ENCODE data around the gene ANXA6. TPM values are rescaled to one million over a fixed set of nuclear protein-coding genes. Genes with fewer than 3 reads are reported as not detected.
A peak's percentile ranks its signal among the peaks of the same experiment; 100 is the strongest.

The ANXA6 gene
- polyA plus RNA-seq, 3 donors = 60.6 to 124 (median 93.5) TPM

GRCh38 chr5:151081431-151082281 is 75.9 kb downstream of the ANXA6 start:
- 0% methylated on average over 4 of the region's 15 CpGs for WGBS (ENCODE audit: insufficient coverage)
- peaks cover 56% of the 10 kb centered on the region for H3K79me2 ChIP-seq (ENCODE audit: insufficient read depth, low read length)
- Mint-ChIP-seq H3K36me3 (peaks cover 27 to 29% of the 10 kb centered on the region in 2 donors), H3K9me3 (no peaks in the 10 kb centered on the region), H3K27me3 (ENCODE audit: low read depth in 3 of 3) (peaks cover 0 to 1% (median 0%) of the 10 kb centered on the region in 3 donors), H3K4me3 (peak overlapping the region; percentile 81 to 90), H3K27ac (peak overlapping the region; percentile 94 to 98 (median 97)), H3K4me1 (peaks cover 81% of the 10 kb centered on the region)
- peaks cover 36% of the 10 kb centered on the region for H4K20me1 ChIP-seq (ENCODE audit: insufficient read depth, low read length)
- H3K27me3 ChIP-seq (ENCODE audit: control insufficient read depth in 2 of 2, insufficient read depth in 2 of 2, low read length in 2 of 2) = no peaks in the 10 kb centered on the region
- H3K27ac ChIP-seq (ENCODE audit: low read depth in 1 of 2, low read length in 2 of 2) = peak overlapping the region; percentile 95 to 100
- peak overlapping the region; percentile 99 for H3K9ac ChIP-seq (ENCODE audit: insufficient read depth, low read length, poor library complexity, severe bottlenecking)
- peaks cover 73 to 84% of the 10 kb centered on the region in 2 donors for H3K4me1 ChIP-seq (ENCODE audit: control insufficient read depth in 1 of 2, insufficient read depth in 2 of 2, low read length in 2 of 2)
- peak overlapping the region; percentile 44 for H2AFZ ChIP-seq (ENCODE audit: insufficient read depth, low read depth, low read length, poor library complexity, severe bottlenecking)
- no peaks in the 10 kb centered on the region for H3K9me3 ChIP-seq (replicated peaks in 1 of 2; ENCODE audit: control insufficient read depth in 1 of 2, insufficient read depth in 1 of 2, low read length in 2 of 2)
- intact Hi-C loops (cut with micrococcal nuclease) = loop anchor here in 1 of 2 donors (2.0 kb wide), 2 partner anchors 13 to 23 kb away; no protein-coding TSS in a partner anchor
- H3K36me3 ChIP-seq (replicated peaks in 1 of 2; ENCODE audit: control insufficient read depth in 1 of 2, insufficient read depth in 2 of 2, low read length in 2 of 2) = peaks cover 8 to 21% of the 10 kb centered on the region in 2 donors
- H3K4me3 ChIP-seq (replicated peaks in 1 of 3; ENCODE audit: low read depth in 2 of 3, low read length in 3 of 3) = peak overlapping the region; percentile 71 to 91 (median 85)
- peak; percentile 71 to 92 (median 86) for DNase-seq
- no peak for TF ChIP-seq CTCF (IDR thresholded peaks at IDR 0.05)
- peak overlapping the region; percentile 79 for H3K4me2 ChIP-seq (replicated peaks; ENCODE audit: extremely low read depth, low read length, poor library complexity, severe bottlenecking)

GRCh38 chr5:151080613-151081430 is 76.8 kb downstream of the ANXA6 start, which contains the start of gene TNIP1:
Gene TNIP1, minus strand, starts transcription at chr5:151081034. Its CDS starts 15,939 bp downstream, at chr5:151065095.
- Histone ChIP-seq H3K27me3 (ENCODE audit: control insufficient read depth in 2 of 2, insufficient read depth in 2 of 2, low read length in 2 of 2) (no peaks in the 10 kb centered on the region), H3K9me3 (replicated peaks in 1 of 2; ENCODE audit: control insufficient read depth in 1 of 2, insufficient read depth in 1 of 2, low read length in 2 of 2) (no peaks in the 10 kb centered on the region), H3K79me2 (ENCODE audit: insufficient read depth, low read length) (peaks cover 65% of the 10 kb centered on the region), H3K4me1 (ENCODE audit: control insufficient read depth in 1 of 2, insufficient read depth in 2 of 2, low read length in 2 of 2) (peaks cover 65 to 84% of the 10 kb centered on the region in 2 donors), H3K36me3 (replicated peaks in 1 of 2; ENCODE audit: control insufficient read depth in 1 of 2, insufficient read depth in 2 of 2, low read length in 2 of 2) (peaks cover 14 to 29% of the 10 kb centered on the region in 2 donors), H3K27ac (ENCODE audit: low read depth in 1 of 2, low read length in 2 of 2) (peak within 1 kb of the TSS; percentile 95 to 100), H2AFZ (ENCODE audit: insufficient read depth, low read depth, low read length, poor library complexity, severe bottlenecking) (peak within 1 kb of the TSS; percentile 44), H3K4me2 (replicated peaks; ENCODE audit: extremely low read depth, low read length, poor library complexity, severe bottlenecking) (peak within 1 kb of the TSS; percentile 79), H3K9ac (ENCODE audit: insufficient read depth, low read length, poor library complexity, severe bottlenecking) (peak within 1 kb of the TSS; percentile 99), H4K20me1 (ENCODE audit: insufficient read depth, low read length) (peaks cover 45% of the 10 kb centered on the region), H3K4me3 (replicated peaks in 1 of 3; ENCODE audit: low read depth in 2 of 3, low read length in 3 of 3) (peak within 1 kb of the TSS; percentile 71 to 91 (median 85))
- peak; percentile 88 to 94 (median 89) for DNase-seq
- intact Hi-C loops (cut with micrococcal nuclease) = loop anchor here in 1 of 2 donors (2.0 kb wide), 2 partner anchors 14 to 22 kb away; no protein-coding TSS in a partner anchor
- Mint-ChIP-seq H3K9me3 (no peaks in the 10 kb centered on the region), H3K27me3 (ENCODE audit: low read depth in 3 of 3) (no peaks in the 10 kb centered on the region), H3K4me1 (peaks cover 81% of the 10 kb centered on the region), H3K4me3 (peak within 1 kb of the TSS; percentile 81 to 93), H3K36me3 (peaks cover 36 to 38% of the 10 kb centered on the region in 2 donors), H3K27ac (peak within 1 kb of the TSS; percentile 94 to 98 (median 97))
- TF ChIP-seq CTCF (IDR thresholded peaks at IDR 0.05) = no peak
- under 1% methylated on average over 86 of the region's 86 CpGs for WGBS (ENCODE audit: insufficient coverage)

Measured in CD14-positive monocyte (primary cell).